Measurements from ENCODE around the gene LRRC45.

LRRC45 gene

GRCh38 chr17:82072827-82073226, 49.7 kb downstream of the LRRC45 start:
- no peak for ATAC-seq
- TF ChIP-seq TOX (CRISPR knock-in tag; IDR thresholded peaks at IDR 0.05; ENCODE audit: borderline replicate concordance) (no peak), ESRRG (CRISPR knock-in tag; IDR thresholded peaks at IDR 0.05) (no peak)

GRCh38 chr17:82073446-82073845, 50.3 kb downstream of the LRRC45 start:
- no peak for TF ChIP-seq POU6F1 (CRISPR knock-in tag; IDR thresholded peaks at IDR 0.05; ENCODE audit: borderline replicate concordance, low read depth)
- TF ChIP-seq CSDC2 (CRISPR knock-in tag; IDR thresholded peaks at IDR 0.05): no peak
- TF ChIP-seq RARB (CRISPR knock-in tag; IDR thresholded peaks at IDR 0.05): no peak
- no peak for TF ChIP-seq PPARA (CRISPR knock-in tag; IDR thresholded peaks at IDR 0.05; ENCODE audit: borderline replicate concordance)
- no peak for TF ChIP-seq GLIS3 (CRISPR knock-in tag; IDR thresholded peaks at IDR 0.05)
- TF ChIP-seq ZNF70 (CRISPR knock-in tag; IDR thresholded peaks at IDR 0.05): no peak
- no peak for TF ChIP-seq PATZ1 (CRISPR knock-in tag; IDR thresholded peaks at IDR 0.05; ENCODE audit: borderline replicate concordance)
- no peak for TF ChIP-seq ZNF8 (CRISPR knock-in tag; IDR thresholded peaks at IDR 0.05)
- TF ChIP-seq TSHZ2 (CRISPR knock-in tag; IDR thresholded peaks at IDR 0.05): no peak
- TF ChIP-seq OSR1 (CRISPR knock-in tag; IDR thresholded peaks at IDR 0.05): no peak
- TF ChIP-seq SNAI2 (CRISPR knock-in tag; IDR thresholded peaks at IDR 0.05): no peak
- no peak for TF ChIP-seq CREB5 (CRISPR knock-in tag; IDR thresholded peaks at IDR 0.05; ENCODE audit: low read depth)
- TF ChIP-seq ESRRG (CRISPR knock-in tag; IDR thresholded peaks at IDR 0.05): no peak
- no peak for TF ChIP-seq TCF4 (CRISPR knock-in tag; IDR thresholded peaks at IDR 0.05; ENCODE audit: borderline replicate concordance)
- no peak for TF ChIP-seq ARNTL (CRISPR knock-in tag; IDR thresholded peaks at IDR 0.05; ENCODE audit: borderline replicate concordance, low read depth)
- TF ChIP-seq ZFP30 (CRISPR knock-in tag; IDR thresholded peaks at IDR 0.05): no peak
- no peak for TF ChIP-seq ZFP3 (CRISPR knock-in tag; IDR thresholded peaks at IDR 0.05)
- ATAC-seq: no peak

GRCh38 chr17:82076018-82076784, 53.1 kb downstream of the LRRC45 start:
- ATAC-seq: peak; percentile 13

More at GRCh38 chr17:82076018-82076784, 53.1 kb downstream of the LRRC45 start:
- TF ChIP-seq ZNF565 (CRISPR knock-in tag; conservative IDR thresholded peaks at IDR 0.05; ENCODE audit: low read depth): no peak
- TF ChIP-seq ZFP30 (CRISPR knock-in tag; IDR thresholded peaks at IDR 0.05): no peak
- no peak for TF ChIP-seq RARB (CRISPR knock-in tag; IDR thresholded peaks at IDR 0.05)
- no peak for TF ChIP-seq CSDC2 (CRISPR knock-in tag; IDR thresholded peaks at IDR 0.05)
- no peak for TF ChIP-seq ISL1 (CRISPR knock-in tag; IDR thresholded peaks at IDR 0.05)
- no peak for TF ChIP-seq CSRNP3 (CRISPR knock-in tag; IDR thresholded peaks at IDR 0.05)
- no peak for TF ChIP-seq TSHZ2 (CRISPR knock-in tag; IDR thresholded peaks at IDR 0.05)
- no peak for TF ChIP-seq PATZ1 (CRISPR knock-in tag; IDR thresholded peaks at IDR 0.05; ENCODE audit: borderline replicate concordance)
- no peak for TF ChIP-seq GLIS3 (CRISPR knock-in tag; IDR thresholded peaks at IDR 0.05)
- TF ChIP-seq SNAI2 (CRISPR knock-in tag; IDR thresholded peaks at IDR 0.05): no peak
- TF ChIP-seq ZNF8 (CRISPR knock-in tag; IDR thresholded peaks at IDR 0.05): no peak
- no peak for TF ChIP-seq ESRRG (CRISPR knock-in tag; IDR thresholded peaks at IDR 0.05)
- no peak for TF ChIP-seq OSR1 (CRISPR knock-in tag; IDR thresholded peaks at IDR 0.05)
